ENCODE results near the gene DGKQ.
A peak's percentile ranks its signal among the peaks of the same experiment; 100 is the strongest.

Gene DGKQ

GRCh38 chr4:973431-974397 is at the start of gene DGKQ:
Gene DGKQ, minus strand, starts transcription at chr4:973569. Its CDS starts 87 bp downstream, at chr4:973482.
- DNase-seq: peak; percentile 92 to 93

GRCh38 chr4:1022739-1023066 is 49.3 kb upstream of the DGKQ start:
- no peak for DNase-seq

GRCh38 chr4:1022051-1022738 is 48.8 kb upstream of the DGKQ start:
- DNase-seq: no peak

- DNase-seq: peak in 1 of 2 donors; percentile 39
These were observed 48.1 kb upstream of the DGKQ start for GRCh38 chr4:1021386-1022050.

GRCh38 chr4:1019729-1020470 is 46.5 kb upstream of the DGKQ start:
- DNase-seq: no peak

GRCh38 chr4:1019320-1019719 is 46.0 kb upstream of the DGKQ start:
- DNase-seq: no peak

- no peak for DNase-seq
These were observed 45.0 kb upstream of the DGKQ start for GRCh38 chr4:1018147-1019020.

- DNase-seq: no peak
These were observed 44.3 kb upstream of the DGKQ start for GRCh38 chr4:1017706-1018105.

- no peak for DNase-seq
These were observed 43.8 kb upstream of the DGKQ start for GRCh38 chr4:1017211-1017610.

- DNase-seq: no peak
These were observed 42.4 kb upstream of the DGKQ start for GRCh38 chr4:1015746-1016145.

GRCh38 chr4:1015179-1015578 is 41.8 kb upstream of the DGKQ start:
- DNase-seq: no peak

- DNase-seq: no peak
These were observed 41.2 kb upstream of the DGKQ start for GRCh38 chr4:1014291-1015167.

- DNase-seq: no peak
These were observed 40.1 kb upstream of the DGKQ start for GRCh38 chr4:1013225-1014073.

- peak in 1 of 2 donors; percentile 40 for DNase-seq
These were observed 38.8 kb upstream of the DGKQ start for GRCh38 chr4:1012034-1012739.

- DNase-seq: no peak
These were observed 38.3 kb upstream of the DGKQ start for GRCh38 chr4:1011666-1012033.

GRCh38 chr4:1011022-1011665 is 37.8 kb upstream of the DGKQ start, which contains the start of gene FGFRL1:
Gene FGFRL1, plus strand, starts transcription at chr4:1011626. Its CDS starts 860 bp downstream, at chr4:1012486.
- peak; percentile 90 to 93 for DNase-seq

- DNase-seq: peak; percentile 70 to 75
These were observed 37.1 kb upstream of the DGKQ start for GRCh38 chr4:1010395-1011021.
